Activated B cell treated with CpG ODN at 0.5 μM for 24 hours (primary cell): ENCODE data around the gene PTPRE. TPM values are rescaled to one million over a fixed set of nuclear protein-coding genes. Genes with fewer than 3 reads are reported as not detected.

Source experiments
- ATAC-seq: fragments of 200-7000 bp; cut with Tn5 transposase; one replicate; pipeline ENCODE4 v1.10.0; 2021; ENCODE audit warnings: low read depth, mild to moderate bottlenecking, moderate library complexity
- CTCF ChIA-PET: fragments of 350-600 bp; sonication (Branson Sonifier 250); formaldehyde crosslinking; loops from one replicate; lab custom pipeline; 2021; ENCODE audit warnings: antibody characterized with exemption; lab: Charles Lee
- POLR2A ChIA-PET: fragments of 350-600 bp; sonication (Branson Sonifier 250); formaldehyde crosslinking; loops from one replicate; lab custom pipeline; 2021; ENCODE audit warnings: antibody characterized with exemption; lab: Charles Lee
- DNase-seq: peaks from one replicate; pipeline ENCODE4 v3.0.0; 2022
- H3K27ac Mint-ChIP-seq: one replicate; pipeline ENCODE4 v1.8.0; 2020; ENCODE audit warnings: mixed read lengths
- H3K27me3 Mint-ChIP-seq: one replicate; pipeline ENCODE4 v1.8.0; 2021; ENCODE audit warnings: mixed read lengths
- H3K36me3 Mint-ChIP-seq: one replicate; pipeline ENCODE4 v1.8.0; 2021; ENCODE audit warnings: low read depth, mixed read lengths
- H3K4me1 Mint-ChIP-seq: one replicate; pipeline ENCODE4 v1.8.0; 2021; ENCODE audit warnings: mixed read lengths
- H3K4me3 Mint-ChIP-seq: one replicate; pipeline ENCODE4 v1.8.0; 2020; ENCODE audit warnings: mild to moderate bottlenecking, mixed read lengths
- H3K9me3 Mint-ChIP-seq: one replicate; pipeline ENCODE4 v1.8.0; 2020; ENCODE audit warnings: mixed read lengths
- CTCF ChIP-seq: fragments of 200-600 bp; IDR thresholded peaks from one replicate; pipeline ENCODE4 v1.8.0; 2022; ENCODE audit warnings: antibody characterized with exemption, mild to moderate bottlenecking
- intact Hi-C: fragments of 100-400 bp; cut with micrococcal nuclease; formaldehyde crosslinking; loops from one replicate; pipeline ENCODE4 v1.15.1; 2024
- total RNA-seq: library from RNA; stranded (reverse); gene quantifications from 2 replicates; pipeline ENCODE4 v1.2.3, GENCODE V29; 2022

Gene PTPRE
- 28.2 and 36.8 TPM in 2 replicates for total RNA-seq

- H3K27me3 Mint-ChIP-seq = peaks cover 47% of the 10 kb centered on the region
- ATAC-seq (peak; percentile 98), DNase-seq (peak; percentile 71)
- intact Hi-C loops = loop anchor here (1.0 to 2.0 kb wide), 6 partner anchors 105 to 306 kb away; no protein-coding TSS in a partner anchor
- peak within 1 kb of the TSS; percentile 29 for H3K4me3 Mint-ChIP-seq
- ChIA-PET CTCF (interaction anchor here (0.9 to 3.3 kb wide), 6 partner anchors 104 to 244 kb away, joined by 3 to 36 read pairs (median 8); no protein-coding TSS in a partner anchor), POLR2A (no interaction called here)
- no peaks in the 10 kb centered on the region for H3K36me3 Mint-ChIP-seq
- H3K9me3 Mint-ChIP-seq = no peaks in the 10 kb centered on the region
- TF ChIP-seq CTCF = no peak
- H3K4me1 Mint-ChIP-seq = no peaks in the 10 kb centered on the region
- no peak within 1 kb of the TSS for H3K27ac Mint-ChIP-seq
These were observed at the start of gene PTPRE for GRCh38 chr10:127906548-127907377. PTPRE (plus strand) TSS chr10:127907103; CDS start chr10:128040882, 133,779 bp downstream.

- no peak for ATAC-seq
- ChIA-PET POLR2A (no interaction called here), CTCF (no interaction called here)
- Mint-ChIP-seq H3K4me1 (peaks cover 6% of the 10 kb centered on the region), H3K27ac (no peak overlapping the region), H3K27me3 (no peaks in the 10 kb centered on the region), H3K9me3 (peaks cover 10% of the 10 kb centered on the region), H3K4me3 (no peak overlapping the region), H3K36me3 (no peaks in the 10 kb centered on the region)
- DNase-seq = no peak
- no peak for TF ChIP-seq CTCF
- intact Hi-C loops = no loop called here
These were observed 46.3 kb upstream of the PTPRE start for GRCh38 chr10:127860592-127860991.

GRCh38 chr10:127863231-127863825 is 43.6 kb upstream of the PTPRE start:
- ATAC-seq (no peak), DNase-seq (no peak)
- Mint-ChIP-seq H3K9me3 (peaks cover 13% of the 10 kb centered on the region), H3K27me3 (peaks cover 3% of the 10 kb centered on the region), H3K36me3 (no peaks in the 10 kb centered on the region), H3K4me1 (no peaks in the 10 kb centered on the region), H3K27ac (no peak overlapping the region), H3K4me3 (no peak overlapping the region)
- CTCF ChIA-PET = interaction anchor here (2.0 kb wide), 1 partner anchor 9 kb away, joined by 10 read pairs; no protein-coding TSS in a partner anchor
- POLR2A ChIA-PET = no interaction called here
- intact Hi-C loops = no loop called here
- no peak for TF ChIP-seq CTCF

- POLR2A ChIA-PET = no interaction called here
These were observed 40.5 kb upstream of the PTPRE start for GRCh38 chr10:127866276-127867013.

More at GRCh38 chr10:127866276-127867013, 40.5 kb upstream of the PTPRE start:
- no peak for TF ChIP-seq CTCF
- Mint-ChIP-seq H3K27ac (no peak overlapping the region), H3K9me3 (peaks cover 22% of the 10 kb centered on the region), H3K4me1 (no peaks in the 10 kb centered on the region), H3K4me3 (no peak overlapping the region), H3K27me3 (peaks cover 3% of the 10 kb centered on the region), H3K36me3 (peaks cover 3% of the 10 kb centered on the region)
- CTCF ChIA-PET = no interaction called here
- ATAC-seq (no peak), DNase-seq (no peak)
- intact Hi-C loops = no loop called here
